Endodermal cell (in vitro differentiated cells): ENCODE data around the gene GEMIN8. TPM values are rescaled to one million over a fixed set of nuclear protein-coding genes. Genes with fewer than 3 reads are reported as not detected.

Experiments used
- DNase-seq: peaks from one replicate; pipeline ENCODE4 v3.0.0-alpha.2; 2017
- H3K27ac ChIP-seq: 2 replicates; pipeline ENCODE4 v1.5.1; 2013; ENCODE audit warnings: mild to moderate bottlenecking, low read depth, low read length, moderate library complexity
- H3K27me3 ChIP-seq: 2 replicates; pipeline ENCODE4 v1.6.1; 2013; ENCODE audit warnings: mild to moderate bottlenecking, low read length, moderate library complexity; ENCODE audit not compliant: insufficient read depth, control insufficient read depth, poor library complexity, severe bottlenecking
- H3K36me3 ChIP-seq: 2 replicates; pipeline ENCODE4 v1.7.0; 2013; ENCODE audit warnings: mild to moderate bottlenecking, low read length, moderate library complexity; ENCODE audit not compliant: control insufficient read depth, insufficient read depth
- H3K4me1 ChIP-seq: one replicate; pipeline ENCODE4 v1.7.0; 2013; ENCODE audit warnings: low read length; ENCODE audit not compliant: control insufficient read depth, insufficient read depth
- H3K4me3 ChIP-seq: 2 replicates; pipeline ENCODE4 v1.5.1; 2013; ENCODE audit warnings: mild to moderate bottlenecking, low read length, moderate library complexity
- H3K9ac ChIP-seq: 2 replicates; pipeline ENCODE4 v1.6.1; 2013; ENCODE audit warnings: mild to moderate bottlenecking, low read length, moderate library complexity; ENCODE audit not compliant: poor library complexity, severe bottlenecking; ENCODE audit errors: extremely low read depth
- H3K9me3 ChIP-seq: 2 replicates; pipeline ENCODE4 v1.6.1; 2013; ENCODE audit warnings: mild to moderate bottlenecking, low read length, moderate library complexity; ENCODE audit not compliant: control insufficient read depth
- H3K27ac Mint-ChIP-seq: 2 replicates; pipeline ENCODE4 v1.8.0; 2020; ENCODE audit warnings: mixed read lengths
- H3K27me3 Mint-ChIP-seq: 2 replicates; pipeline ENCODE4 v1.8.0; 2021; ENCODE audit warnings: mild to moderate bottlenecking, mixed read lengths; ENCODE audit not compliant: insufficient read depth
- H3K36me3 Mint-ChIP-seq: 2 replicates; pipeline ENCODE4 v1.8.0; 2020; ENCODE audit warnings: low read depth, mixed read lengths
- H3K4me1 Mint-ChIP-seq: 2 replicates; pipeline ENCODE4 v1.8.0; 2020; ENCODE audit warnings: mixed read lengths
- H3K4me3 Mint-ChIP-seq: 2 replicates; pipeline ENCODE4 v1.8.0; 2020; ENCODE audit warnings: mild to moderate bottlenecking, moderate library complexity, mixed read lengths
- H3K9me3 Mint-ChIP-seq: 2 replicates; pipeline ENCODE4 v1.8.0; 2020; ENCODE audit warnings: mild to moderate bottlenecking, mixed read lengths
- CTCF ChIP-seq: fragments of 200-600 bp; sonication (generic); conservative IDR thresholded peaks from 2 replicates; pipeline ENCODE4 v1.5.0; 2021; ENCODE audit warnings: antibody characterized with exemption, mild to moderate bottlenecking
- WGBS, 2 experiments: methylation state at CpG; one replicate each; pipeline versions ENCODE4 v1.1.5 to v1.1.7; 2013; ENCODE audit warnings: missing lambda C conversion rate in 2 of 2, mixed read lengths in 1 of 2; ENCODE audit not compliant: insufficient coverage in 1 of 2, insufficient read length in 1 of 2; 5-methylcytosine and 5-hydroxymethylcytosine counted together
- total RNA-seq, 2 donors: library from RNA; stranded (reverse); fragmentation: NEBNext Ultra II Directional in 1 of 2; extraction: Animal tissue kit (Norgen Biotek cat#: 25700) in 1 of 2; gene quantifications; 2 replicates in 1 of 2; 3 replicates in 1 of 2; pipeline ENCODE4 v1.2.1, GENCODE V29; 2021

The GEMIN8 gene
- total RNA-seq, 2 donors from 2014 or later, result 18.2 to 23.6 TPM

GRCh38 chrX:14017399-14017798 is 12.3 kb downstream of the GEMIN8 start:
- H3K27ac Mint-ChIP-seq, result no peak overlapping the region
- no peak for TF ChIP-seq CTCF
- H3K4me3 Mint-ChIP-seq, result no peak overlapping the region

GRCh38 chrX:14015941-14016340 is 13.8 kb downstream of the GEMIN8 start:
- no peaks in the 10 kb centered on the region for H3K9me3 ChIP-seq
- no peak for TF ChIP-seq CTCF
- Mint-ChIP-seq H3K36me3 (peaks cover 27% of the 10 kb centered on the region), H3K27me3 (no peaks in the 10 kb centered on the region), H3K4me1 (no peaks in the 10 kb centered on the region), H3K4me3 (no peak overlapping the region), H3K27ac (no peak overlapping the region), H3K9me3 (peaks cover 37% of the 10 kb centered on the region)
- no peak overlapping the region for H3K9ac ChIP-seq
- H3K36me3 ChIP-seq, result peaks cover 5% of the 10 kb centered on the region
- no peak overlapping the region for H3K27ac ChIP-seq
- no peak for DNase-seq
- H3K27me3 ChIP-seq, result no peaks in the 10 kb centered on the region
- H3K4me1 ChIP-seq, result no peaks in the 10 kb centered on the region
- no peak overlapping the region for H3K4me3 ChIP-seq
- 80 to 89% methylated on average over 1 to 4 of the region's 4 CpGs for WGBS, 2 experiments

More at GRCh38 chrX:14017399-14017798, 12.3 kb downstream of the GEMIN8 start:
- peaks cover 5% of the 10 kb centered on the region for H3K36me3 ChIP-seq
- Mint-ChIP-seq H3K9me3 (peaks cover 36% of the 10 kb centered on the region), H3K27me3 (no peaks in the 10 kb centered on the region), H3K36me3 (peaks cover 31% of the 10 kb centered on the region), H3K4me1 (no peaks in the 10 kb centered on the region)
- no peak overlapping the region for H3K27ac ChIP-seq
- peaks cover 4% of the 10 kb centered on the region for H3K9me3 ChIP-seq
- WGBS, 2 experiments, result 92 to 100% methylated on average over 2 to 3 of the region's 3 CpGs
- H3K9ac ChIP-seq, result no peak overlapping the region
- H3K4me1 ChIP-seq, result no peaks in the 10 kb centered on the region
- no peaks in the 10 kb centered on the region for H3K27me3 ChIP-seq
- no peak overlapping the region for H3K4me3 ChIP-seq
- no peak for DNase-seq

DNA sequence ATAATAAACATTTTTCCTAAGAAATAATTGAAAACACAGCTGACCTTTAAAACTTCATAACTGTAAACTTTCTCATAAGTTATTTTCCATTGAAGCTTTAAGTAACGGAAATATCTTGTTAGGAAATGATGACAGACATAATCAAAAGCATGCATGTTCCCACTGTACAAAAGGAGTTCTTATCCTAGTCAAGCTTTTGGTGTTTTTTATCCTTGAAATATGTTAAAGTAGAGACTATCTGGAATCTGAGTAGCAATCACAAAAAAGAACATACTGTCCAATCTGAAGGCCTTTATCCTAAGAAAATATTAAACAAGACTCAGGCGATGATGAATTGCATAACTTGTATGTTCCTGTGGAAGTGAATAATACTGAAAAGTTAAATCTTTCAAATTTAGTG is 14.4 kb downstream of the GEMIN8 start:
- Histone ChIP-seq H3K27me3 (no peaks in the 10 kb centered on the region), H3K4me3 (no peak overlapping the region), H3K27ac (no peak overlapping the region), H3K36me3 (peaks cover 5% of the 10 kb centered on the region), H3K9me3 (no peaks in the 10 kb centered on the region), H3K9ac (no peak overlapping the region), H3K4me1 (no peaks in the 10 kb centered on the region)
- Mint-ChIP-seq H3K27ac (no peak overlapping the region), H3K4me1 (no peaks in the 10 kb centered on the region), H3K9me3 (peaks cover 36% of the 10 kb centered on the region), H3K27me3 (no peaks in the 10 kb centered on the region), H3K4me3 (no peak overlapping the region), H3K36me3 (peaks cover 24% of the 10 kb centered on the region)
- no peak for TF ChIP-seq CTCF
- DNase-seq, result no peak
- WGBS, 2 experiments, result 100% methylated on average over 1 of the region's 2 CpGs; no CpG with 5 or more reads in 1 of the 2 experiments
